ENCODE measurements around the gene SHC4.

Gene SHC4

GRCh38 chr15:48871542-48871941, 92.2 kb downstream of the SHC4 start:
- DNase-seq (ENCODE audit: insufficient read length, low spot score) (no peak), FAIRE-seq (no peak)
- no peak for TF ChIP-seq CTCF (IDR thresholded peaks at IDR 0.05; ENCODE audit: insufficient read depth, missing control alignments)

GRCh38 chr15:48869966-48870365, 93.8 kb downstream of the SHC4 start:
- FAIRE-seq (no peak), DNase-seq (ENCODE audit: insufficient read length, low spot score) (no peak)
- TF ChIP-seq CTCF (IDR thresholded peaks at IDR 0.05; ENCODE audit: insufficient read depth, missing control alignments): no peak

GRCh38 chr15:48868536-48868935, 95.2 kb downstream of the SHC4 start:
- peak; percentile 58 for FAIRE-seq
- no peak for DNase-seq (ENCODE audit: insufficient read length, low spot score)
- no peak for TF ChIP-seq CTCF (IDR thresholded peaks at IDR 0.05; ENCODE audit: insufficient read depth, missing control alignments)

- no peak for FAIRE-seq
- no peak for DNase-seq (ENCODE audit: insufficient read length, low spot score)
- TF ChIP-seq CTCF (IDR thresholded peaks at IDR 0.05; ENCODE audit: insufficient read depth, missing control alignments): no peak
Measured at GRCh38 chr15:48868023-48868422, 95.7 kb downstream of the SHC4 start.

GRCh38 chr15:48866141-48866563, 97.6 kb downstream of the SHC4 start:
- TF ChIP-seq CTCF (IDR thresholded peaks at IDR 0.05; ENCODE audit: insufficient read depth, missing control alignments): no peak
- FAIRE-seq: no peak
- no peak for DNase-seq (ENCODE audit: insufficient read length, low spot score)

- TF ChIP-seq CTCF (IDR thresholded peaks at IDR 0.05; ENCODE audit: insufficient read depth, missing control alignments): no peak
- DNase-seq (ENCODE audit: insufficient read length, low spot score): no peak
- no peak for FAIRE-seq
Measured at GRCh38 chr15:48865370-48866079, 98.2 kb downstream of the SHC4 start.

- no peak for TF ChIP-seq CTCF (IDR thresholded peaks at IDR 0.05; ENCODE audit: insufficient read depth, missing control alignments)
- FAIRE-seq (no peak), DNase-seq (ENCODE audit: insufficient read length, low spot score) (no peak)
Measured at GRCh38 chr15:48862705-48863104, 101.0 kb downstream of the SHC4 start.
